Activated naive CD4-positive, alpha-beta T cell treated with anti-CD3 and anti-CD28 coated beads, Interleukin-2, amount 50 U/mL, for 16 hours (primary cell): Measurements from ENCODE around the gene CCNY.
"Not testable (repeated sequence)": the region's sequence is repeated elsewhere in the genome, so short reads cannot be mapped to it uniquely, and the experiment has no call there.

Experiments used
- DNase-seq: peaks from one replicate; pipeline ENCODE4 v3.0.0-alpha.2; 2020

Gene CCNY

GRCh38 chr10:35335133-35336083 is 901 bp upstream of the CCNY start:
- DNase-seq, result peak; percentile 36

GRCh38 chr10:35336921-35337823 is 863 bp downstream of the CCNY start:
- peak; percentile 46 for DNase-seq

GRCh38 chr10:35339942-35340341 is 3.6 kb downstream of the CCNY start:
- peak; percentile 17 for DNase-seq

GRCh38 chr10:35340975-35341374 is 4.7 kb downstream of the CCNY start:
- DNase-seq, result no peak

GRCh38 chr10:35341521-35341920 is 5.2 kb downstream of the CCNY start:
- DNase-seq, result no peak

- no peak for DNase-seq
These were observed 6.0 kb downstream of the CCNY start for GRCh38 chr10:35342183-35342753.

GRCh38 chr10:35343739-35344138 is 7.4 kb downstream of the CCNY start:
- no peak for DNase-seq

GRCh38 chr10:35345383-35345742 is 9.1 kb downstream of the CCNY start:
- no peak for DNase-seq

GRCh38 chr10:35346248-35346647 is 9.9 kb downstream of the CCNY start:
- DNase-seq, result no peak

- DNase-seq, result no peak
These were observed 10.8 kb downstream of the CCNY start for GRCh38 chr10:35347121-35347562.

GRCh38 chr10:35347899-35348608 is 11.7 kb downstream of the CCNY start:
- DNase-seq, result no peak

GRCh38 chr10:35348609-35349388 is 12.5 kb downstream of the CCNY start:
- DNase-seq, result no peak

- no peak for DNase-seq
These were observed 13.1 kb downstream of the CCNY start for GRCh38 chr10:35349389-35349915.

GRCh38 chr10:35351021-35351420 is 14.7 kb downstream of the CCNY start:
- no peak for DNase-seq

- no peak for DNase-seq
These were observed 15.8 kb downstream of the CCNY start for GRCh38 chr10:35352097-35352496.

- DNase-seq, result no peak
These were observed 16.2 kb downstream of the CCNY start for GRCh38 chr10:35352512-35352911.

GRCh38 chr10:35353395-35353794 is 17.1 kb downstream of the CCNY start:
- DNase-seq, result no peak

- DNase-seq, result no peak
These were observed 17.5 kb downstream of the CCNY start for GRCh38 chr10:35353805-35354204.

- not testable (repeated sequence) for DNase-seq
These were observed 17.9 kb downstream of the CCNY start for GRCh38 chr10:35354257-35354656.

GRCh38 chr10:35355971-35356724 is 19.8 kb downstream of the CCNY start:
- peak; percentile 23 for DNase-seq

- DNase-seq, result no peak
These were observed 20.4 kb downstream of the CCNY start for GRCh38 chr10:35356725-35357092.
